ENCODE results near the gene DDX39A. TPM values are rescaled to one million over a fixed set of nuclear protein-coding genes. Genes with fewer than 3 reads are reported as not detected.

The DDX39A gene
- total RNA-seq, 1 donor from 2014 or later, result 210 TPM

DNA sequence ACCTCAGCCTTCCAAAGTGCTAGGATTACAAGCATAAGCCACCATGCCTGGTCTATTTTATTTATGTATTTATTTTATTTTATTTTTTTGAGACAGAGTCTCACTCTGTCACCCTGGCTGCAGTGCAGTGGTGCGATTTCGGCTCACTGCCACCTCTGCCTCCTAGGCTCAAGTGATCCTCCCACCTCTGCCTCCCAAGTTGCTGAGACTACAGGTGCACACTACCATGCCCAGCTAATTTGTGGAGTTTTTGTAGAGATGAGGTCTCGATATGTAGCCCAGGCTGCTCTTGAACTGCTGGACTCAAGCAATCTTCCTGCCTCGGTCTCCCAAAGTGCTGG is 48.2 kb downstream of the DDX39A start:
- ATAC-seq (ENCODE audit: low read depth), result no peak
- Mint-ChIP-seq H3K9me3 (no peaks in the 10 kb centered on the region), H3K36me3 (ENCODE audit: low read depth) (no peaks in the 10 kb centered on the region), H3K27ac (peak overlapping the region; percentile 99), H3K4me3 (peak overlapping the region; percentile 84), H3K4me1 (peaks cover 87% of the 10 kb centered on the region), H3K27me3 (no peaks in the 10 kb centered on the region)
- TF ChIP-seq CTCF (IDR thresholded peaks at IDR 0.05), result no peak
- POLR2A ChIA-PET, result interaction anchor here (0.6 to 19.6 kb wide), 11 partner anchors 11 to 1758 kb away, joined by 3 to 342 read pairs (median 4); partner anchors contain the start of gene ADGRE5
- CTCF ChIA-PET, result interaction anchor here (1.1 to 3.2 kb wide), 4 partner anchors 9 to 36 kb away, joined by 3 to 11 read pairs (median 4); partner anchors contain the start of gene ADGRE5
- intact Hi-C loops (cut with micrococcal nuclease), result loop anchor here (1.0 kb wide), 1 partner anchor 13 kb away; no protein-coding TSS in a partner anchor
- no peak for DNase-seq

DNA sequence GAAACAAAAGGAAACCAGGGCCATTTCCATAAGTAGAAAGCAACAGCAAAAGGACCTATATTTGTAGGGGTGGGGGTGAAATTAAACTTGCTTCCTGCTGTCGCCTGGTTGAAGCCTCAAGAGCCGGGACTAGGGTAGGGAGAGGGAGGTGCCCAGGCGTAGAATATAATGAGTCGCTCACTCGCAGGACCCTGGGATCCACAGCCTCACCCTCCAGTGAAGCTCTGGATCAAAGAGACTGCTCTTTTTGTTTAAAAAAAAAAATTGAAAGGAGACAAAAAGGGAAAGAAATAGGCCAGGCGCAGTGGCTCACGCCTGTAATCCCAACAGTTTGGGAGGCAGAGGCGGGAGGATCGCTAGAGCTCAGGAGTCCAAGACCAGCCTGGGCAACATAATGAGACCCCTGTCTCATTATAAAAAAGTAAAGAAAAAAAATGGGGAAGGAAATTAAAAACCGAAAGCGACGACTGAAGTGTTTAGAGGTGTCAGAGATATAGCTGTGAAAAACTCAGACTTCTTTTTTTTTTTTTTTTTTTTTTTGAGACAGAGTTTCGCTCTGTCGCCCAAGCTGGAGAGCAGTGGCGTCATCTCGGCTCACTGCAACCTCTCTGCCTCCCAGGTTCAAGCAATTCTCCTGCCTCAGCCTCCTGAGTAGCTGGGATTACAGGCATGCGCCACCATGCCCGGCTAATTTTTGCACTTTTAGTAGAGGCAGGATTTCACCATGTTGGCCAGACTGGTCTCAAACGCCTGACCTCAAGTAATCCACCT is 48.8 kb downstream of the DDX39A start:
- H3K27ac Mint-ChIP-seq, result peak overlapping the region; percentile 99

GRCh38 chr19:14369399-14370168 is 49.6 kb downstream of the DDX39A start:
- Mint-ChIP-seq H3K4me3 (peak overlapping the region; percentile 84), H3K4me1 (peaks cover 79% of the 10 kb centered on the region), H3K27ac (peak overlapping the region; percentile 99), H3K9me3 (no peaks in the 10 kb centered on the region), H3K27me3 (no peaks in the 10 kb centered on the region), H3K36me3 (ENCODE audit: low read depth) (no peaks in the 10 kb centered on the region)
- ChIA-PET POLR2A (interaction anchor here (0.6 to 19.6 kb wide), 10 partner anchors 9 to 278 kb away, joined by 3 to 342 read pairs (median 6); partner anchors contain the start of gene ADGRE5), CTCF (interaction anchor here (1.5 to 3.2 kb wide), 2 partner anchors 11 to 21 kb away, joined by 4 to 11 read pairs; partner anchors contain the start of gene ADGRE5)
- DNase-seq (peak; percentile 57), ATAC-seq (ENCODE audit: low read depth) (peak; percentile 56)
- intact Hi-C loops (cut with micrococcal nuclease), result loop anchor here (1.0 to 5.0 kb wide), 2 partner anchors 15 to 1212 kb away; no protein-coding TSS in a partner anchor
- no peak for TF ChIP-seq CTCF (IDR thresholded peaks at IDR 0.05)

More for the DNA sequence above, 48.8 kb downstream of the DDX39A start:
- DNase-seq (peak; percentile 42), ATAC-seq (ENCODE audit: low read depth) (peak; percentile 51)
- Mint-ChIP-seq H3K27me3 (no peaks in the 10 kb centered on the region), H3K9me3 (no peaks in the 10 kb centered on the region), H3K4me1 (peaks cover 82% of the 10 kb centered on the region), H3K4me3 (peak overlapping the region; percentile 84), H3K36me3 (ENCODE audit: low read depth) (no peaks in the 10 kb centered on the region)
- no peak for TF ChIP-seq CTCF (IDR thresholded peaks at IDR 0.05)
- intact Hi-C loops (cut with micrococcal nuclease), result loop anchor here (1.0 kb wide), 1 partner anchor 14 kb away; no protein-coding TSS in a partner anchor
- CTCF ChIA-PET, result interaction anchor here (1.1 to 3.2 kb wide), 4 partner anchors 9 to 36 kb away, joined by 3 to 11 read pairs (median 4); partner anchors contain the start of gene ADGRE5
- POLR2A ChIA-PET, result interaction anchor here (0.5 to 19.6 kb wide), 16 partner anchors 12 to 1757 kb away, joined by 3 to 342 read pairs (median 4); partner anchors contain the start of gene ADGRE5

GRCh38 chr19:14368011-14368513 is 51.1 kb downstream of the DDX39A start:
- H3K36me3 Mint-ChIP-seq (ENCODE audit: low read depth), result no peaks in the 10 kb centered on the region
- H3K4me1 Mint-ChIP-seq, result peaks cover 78% of the 10 kb centered on the region
- no peak for ATAC-seq (ENCODE audit: low read depth)
- no peaks in the 10 kb centered on the region for H3K9me3 Mint-ChIP-seq
- POLR2A ChIA-PET, result interaction anchor here (0.7 to 19.6 kb wide), 4 partner anchors 11 to 180 kb away, joined by 3 to 342 read pairs (median 8); partner anchors contain the start of gene ADGRE5
- no peaks in the 10 kb centered on the region for H3K27me3 Mint-ChIP-seq
- intact Hi-C loops (cut with micrococcal nuclease), result loop anchor here (5.0 kb wide), 1 partner anchor 1211 kb away; no protein-coding TSS in a partner anchor
- CTCF ChIA-PET, result no interaction called here
- no peak for TF ChIP-seq CTCF (IDR thresholded peaks at IDR 0.05)
- DNase-seq, result no peak
- peak overlapping the region; percentile 93 for H3K27ac Mint-ChIP-seq
- peak overlapping the region; percentile 45 for H3K4me3 Mint-ChIP-seq

All from activated B cell treated with CpG ODN at 0.5 μM for 24 hours (primary cell).